Stimulated activated effector memory CD8-positive, alpha-beta T cell treated with anti-CD3 and anti-CD28 coated beads, Interleukin-12 subunit alpha, Interleukin-12 subunit beta, amount 100 ng/mL, for 72 hours (primary cell): Measurements from ENCODE around the gene FBXL13.
A peak's percentile ranks its signal among the peaks of the same experiment; 100 is the strongest.
"Not testable (repeated sequence)": the region's sequence is repeated elsewhere in the genome, so short reads cannot be mapped to it uniquely, and the experiment has no call there.

Experiments
- ATAC-seq: fragments of 150-1000 bp; cut with Tn5 transposase; 2 replicates; pipeline ENCODE4 v1.10.0; 2021
- DNase-seq, 2 donors: peaks; one replicate each; pipeline ENCODE4 v3.0.0; 2021 to 2022; ENCODE audit warnings: low spot score in 2 of 2
- H3K27ac Mint-ChIP-seq: one replicate; pipeline ENCODE4 v1.8.0; 2022; ENCODE audit warnings: mild to moderate bottlenecking, mixed read lengths
- H3K36me3 Mint-ChIP-seq: one replicate; pipeline ENCODE4 v1.8.0; 2022; ENCODE audit warnings: mild to moderate bottlenecking, mixed read lengths
- H3K4me1 Mint-ChIP-seq: one replicate; pipeline ENCODE4 v1.8.0; 2022; ENCODE audit warnings: mixed read lengths
- H3K4me3 Mint-ChIP-seq: one replicate; pipeline ENCODE4 v1.8.0; 2022; ENCODE audit warnings: mild to moderate bottlenecking, mixed read lengths
- H3K9me3 Mint-ChIP-seq: one replicate; pipeline ENCODE4 v1.8.0; 2022; ENCODE audit warnings: mixed read lengths

Gene FBXL13

GRCh38 chr7:102967798-102968197, 106.8 kb downstream of the FBXL13 start:
- DNase-seq (no peak), ATAC-seq (no peak)
- Mint-ChIP-seq H3K36me3 (no peaks in the 10 kb centered on the region), H3K4me3 (no peak overlapping the region), H3K27ac (no peak overlapping the region), H3K4me1 (no peaks in the 10 kb centered on the region), H3K9me3 (no peaks in the 10 kb centered on the region)

GRCh38 chr7:102966465-102966864, 108.1 kb downstream of the FBXL13 start:
- H3K36me3 Mint-ChIP-seq, result no peaks in the 10 kb centered on the region
- ATAC-seq, result no peak
- H3K27ac Mint-ChIP-seq, result no peak overlapping the region
- no peak overlapping the region for H3K4me3 Mint-ChIP-seq
- no peak for DNase-seq
- no peaks in the 10 kb centered on the region for H3K4me1 Mint-ChIP-seq
- H3K9me3 Mint-ChIP-seq, result no peaks in the 10 kb centered on the region

GRCh38 chr7:102961993-102962392, 112.6 kb downstream of the FBXL13 start:
- not testable (repeated sequence) for H3K4me3 Mint-ChIP-seq, H3K36me3 Mint-ChIP-seq, ATAC-seq, H3K27ac Mint-ChIP-seq, H3K9me3 Mint-ChIP-seq, DNase-seq, H3K4me1 Mint-ChIP-seq

DNA sequence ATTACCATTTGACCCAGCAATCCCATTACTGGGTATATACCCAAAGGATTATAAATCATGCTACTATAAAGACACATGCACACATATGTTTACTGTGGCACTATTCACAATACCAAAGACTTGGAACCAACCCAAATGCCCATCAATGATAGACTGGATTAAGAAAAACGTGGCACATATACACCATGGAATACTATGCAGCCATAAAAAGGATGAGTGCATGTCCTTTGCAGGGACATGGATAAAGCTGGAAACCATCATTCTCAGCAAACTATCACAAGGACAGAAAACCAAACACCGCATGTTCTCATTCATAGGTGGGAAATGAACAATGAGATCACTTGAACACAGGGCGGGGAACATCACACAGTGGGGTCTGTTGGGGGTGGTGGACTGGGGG, 116.6 kb downstream of the FBXL13 start:
- not testable (repeated sequence) for H3K4me1 Mint-ChIP-seq, DNase-seq, ATAC-seq, H3K36me3 Mint-ChIP-seq, H3K27ac Mint-ChIP-seq, H3K4me3 Mint-ChIP-seq, H3K9me3 Mint-ChIP-seq

GRCh38 chr7:102954359-102954758, 120.2 kb downstream of the FBXL13 start:
- H3K36me3 Mint-ChIP-seq, H3K4me3 Mint-ChIP-seq, ATAC-seq, H3K9me3 Mint-ChIP-seq, H3K4me1 Mint-ChIP-seq, DNase-seq, H3K27ac Mint-ChIP-seq: not testable (repeated sequence)

DNA sequence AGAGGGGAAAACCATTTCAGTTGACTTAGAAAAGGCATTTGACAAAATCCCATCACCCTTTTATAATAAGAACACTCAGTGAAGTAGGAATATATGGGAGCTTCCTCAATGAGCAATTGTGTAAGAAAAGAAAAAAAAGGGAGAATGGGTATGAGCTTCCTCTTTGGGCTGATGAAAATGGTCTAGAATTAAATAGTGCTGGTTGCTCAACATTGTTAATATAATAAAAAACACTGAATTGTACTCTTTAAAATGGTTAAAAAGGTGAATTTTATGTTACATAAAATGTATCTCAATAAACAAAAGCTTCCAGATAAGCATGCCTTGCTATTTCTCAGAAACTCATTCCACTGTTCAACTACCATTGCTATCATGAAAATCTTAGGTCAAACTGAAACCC, 121.2 kb downstream of the FBXL13 start:
- no peaks in the 10 kb centered on the region for H3K4me1 Mint-ChIP-seq
- no peak overlapping the region for H3K27ac Mint-ChIP-seq
- no peak overlapping the region for H3K4me3 Mint-ChIP-seq
- ATAC-seq, result no peak
- H3K9me3 Mint-ChIP-seq, result peaks cover 6% of the 10 kb centered on the region
- no peaks in the 10 kb centered on the region for H3K36me3 Mint-ChIP-seq
- DNase-seq, result no peak

DNA sequence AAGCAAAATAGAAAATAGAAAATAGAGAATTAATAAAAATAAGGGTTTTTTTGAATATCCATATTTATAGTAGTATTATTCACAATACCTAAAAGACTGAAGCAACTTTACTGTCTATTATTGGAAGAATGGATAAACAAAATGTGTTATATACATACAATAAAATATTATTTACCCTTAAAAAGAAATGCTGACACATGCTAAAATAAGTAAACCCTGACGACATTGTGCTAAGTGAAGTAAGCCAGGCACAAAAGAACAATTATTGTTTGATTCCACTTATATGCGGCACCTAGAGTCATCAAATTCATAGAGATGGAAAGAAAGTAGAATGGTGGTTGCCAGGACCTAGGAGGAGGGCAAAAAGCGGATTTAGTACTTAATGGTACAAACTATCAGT, 122.8 kb downstream of the FBXL13 start:
- Mint-ChIP-seq H3K4me3 (no peak overlapping the region), H3K27ac (no peak overlapping the region), H3K4me1 (no peaks in the 10 kb centered on the region), H3K36me3 (no peaks in the 10 kb centered on the region), H3K9me3 (peaks cover 6% of the 10 kb centered on the region)
- ATAC-seq, result no peak
- DNase-seq, result no peak

- Mint-ChIP-seq H3K27ac (no peak overlapping the region), H3K4me3 (no peak overlapping the region), H3K9me3 (no peaks in the 10 kb centered on the region), H3K36me3 (no peaks in the 10 kb centered on the region), H3K4me1 (no peaks in the 10 kb centered on the region)
- ATAC-seq, result no peak
- DNase-seq, result no peak
These were observed 130.4 kb downstream of the FBXL13 start for GRCh38 chr7:102944241-102944640.

DNA sequence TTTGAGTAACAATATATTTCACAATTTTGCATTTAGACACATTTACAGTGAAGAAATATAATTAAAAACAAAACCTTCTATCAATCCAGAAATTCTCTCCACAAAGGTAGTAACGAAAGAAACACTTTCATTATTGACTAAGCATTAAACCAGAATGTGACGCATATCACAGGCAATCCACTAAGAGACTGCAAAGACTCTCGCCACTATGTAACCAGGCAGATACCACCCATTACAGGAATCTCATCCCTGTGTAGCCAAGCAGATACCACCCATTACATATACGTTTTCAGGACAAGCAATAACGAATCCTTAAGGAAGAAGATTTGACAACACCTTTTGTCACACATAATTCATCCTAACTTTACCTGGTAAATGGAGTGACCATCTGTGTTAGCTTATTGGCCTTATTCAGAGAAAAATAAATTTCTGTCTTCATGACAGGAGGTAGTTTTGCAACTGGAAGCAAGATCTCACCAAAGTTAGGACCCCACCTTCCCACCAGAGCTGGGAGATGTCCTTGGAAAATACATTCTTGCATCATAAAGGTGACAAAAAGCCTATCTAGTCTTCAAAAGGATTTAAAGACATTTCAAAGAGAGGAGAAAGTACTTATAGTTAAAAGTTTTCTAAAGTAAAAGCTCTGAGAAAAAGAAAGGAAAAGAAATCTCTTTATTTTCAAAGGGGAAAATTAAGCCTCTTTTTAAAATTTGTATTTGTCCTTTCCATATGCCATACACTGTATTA, 131.0 kb downstream of the FBXL13 start:
- Mint-ChIP-seq H3K4me1 (no peaks in the 10 kb centered on the region), H3K36me3 (no peaks in the 10 kb centered on the region), H3K27ac (no peak overlapping the region), H3K4me3 (no peak overlapping the region), H3K9me3 (no peaks in the 10 kb centered on the region)
- DNase-seq (no peak), ATAC-seq (peak; percentile 92)

GRCh38 chr7:102942868-102943267, 131.7 kb downstream of the FBXL13 start:
- no peak for ATAC-seq
- Mint-ChIP-seq H3K36me3 (no peaks in the 10 kb centered on the region), H3K9me3 (no peaks in the 10 kb centered on the region), H3K27ac (no peak overlapping the region), H3K4me1 (no peaks in the 10 kb centered on the region), H3K4me3 (no peak overlapping the region)
- DNase-seq, result no peak

DNA sequence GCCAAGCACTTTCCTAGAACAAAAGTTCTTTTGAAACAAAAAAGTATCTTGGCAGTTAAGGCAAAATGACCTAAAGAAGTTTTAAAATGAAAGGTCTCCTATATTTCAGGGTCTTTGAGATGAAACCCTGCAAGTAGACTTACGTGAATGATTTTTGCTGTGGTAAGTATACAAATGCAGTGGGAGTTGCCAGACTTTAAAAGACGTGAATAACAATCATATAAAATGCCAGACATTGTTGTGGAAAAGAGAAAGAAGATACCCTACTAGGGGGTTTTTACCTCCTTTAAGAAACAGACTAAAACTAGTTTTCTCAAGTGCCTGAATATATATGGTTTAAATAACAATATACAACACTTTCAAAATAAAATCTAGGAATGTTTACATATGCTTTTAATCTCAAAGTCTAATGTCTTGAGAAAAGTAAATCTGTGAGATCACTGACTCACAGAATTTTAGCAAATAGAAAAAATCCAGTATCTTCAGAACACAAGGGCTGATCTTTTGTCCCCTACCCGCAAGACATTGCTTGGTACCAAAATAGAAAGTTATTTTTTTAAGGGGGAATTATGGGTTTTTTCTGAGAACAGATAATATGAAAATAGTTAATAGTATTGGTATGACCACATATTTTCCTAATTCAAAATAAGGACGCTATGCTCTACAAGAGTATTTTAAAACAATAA, 132.3 kb downstream of the FBXL13 start:
- H3K4me3 Mint-ChIP-seq, result no peak overlapping the region
- no peaks in the 10 kb centered on the region for H3K4me1 Mint-ChIP-seq
- no peaks in the 10 kb centered on the region for H3K36me3 Mint-ChIP-seq
- no peak for DNase-seq
- no peak overlapping the region for H3K27ac Mint-ChIP-seq
- H3K9me3 Mint-ChIP-seq, result no peaks in the 10 kb centered on the region
- ATAC-seq, result no peak

DNA sequence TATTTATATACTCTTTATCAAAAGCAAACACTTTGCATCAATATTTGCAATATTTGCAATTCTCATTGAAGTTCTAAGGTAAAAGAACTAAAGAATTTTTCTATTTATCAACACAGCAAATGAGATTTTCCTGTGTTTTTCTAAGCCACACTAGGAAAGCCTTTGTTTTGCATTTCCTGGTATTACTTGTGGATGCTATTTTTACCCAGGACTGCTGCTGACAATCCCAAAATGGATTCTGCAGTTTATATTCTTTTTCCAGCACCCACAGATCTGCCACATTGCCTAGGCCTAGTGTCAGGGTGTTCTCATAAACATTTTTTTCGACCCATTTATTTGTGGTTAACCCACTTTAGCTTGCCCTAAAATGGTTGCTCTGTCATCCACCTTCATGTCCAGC, 135.9 kb downstream of the FBXL13 start:
- no peaks in the 10 kb centered on the region for H3K36me3 Mint-ChIP-seq

GRCh38 chr7:102935450-102936115, 139.0 kb downstream of the FBXL13 start:
- DNase-seq (no peak), ATAC-seq (no peak)
- Mint-ChIP-seq H3K4me1 (no peaks in the 10 kb centered on the region), H3K9me3 (no peaks in the 10 kb centered on the region), H3K4me3 (no peak overlapping the region), H3K27ac (no peak overlapping the region), H3K36me3 (no peaks in the 10 kb centered on the region)

More for the DNA sequence above, 135.9 kb downstream of the FBXL13 start:
- DNase-seq, result no peak
- no peaks in the 10 kb centered on the region for H3K4me1 Mint-ChIP-seq
- H3K27ac Mint-ChIP-seq, result no peak overlapping the region
- ATAC-seq, result no peak
- no peaks in the 10 kb centered on the region for H3K9me3 Mint-ChIP-seq
- no peak overlapping the region for H3K4me3 Mint-ChIP-seq

GRCh38 chr7:102934701-102935100, 139.9 kb downstream of the FBXL13 start:
- ATAC-seq (no peak), DNase-seq (no peak)
- Mint-ChIP-seq H3K36me3 (no peaks in the 10 kb centered on the region), H3K4me1 (no peaks in the 10 kb centered on the region), H3K9me3 (no peaks in the 10 kb centered on the region), H3K4me3 (no peak overlapping the region), H3K27ac (no peak overlapping the region)

GRCh38 chr7:102934239-102934638, 140.4 kb downstream of the FBXL13 start:
- H3K27ac Mint-ChIP-seq, result no peak overlapping the region
- H3K4me1 Mint-ChIP-seq, result no peaks in the 10 kb centered on the region
- no peaks in the 10 kb centered on the region for H3K36me3 Mint-ChIP-seq
- ATAC-seq, result no peak
- H3K4me3 Mint-ChIP-seq, result no peak overlapping the region
- H3K9me3 Mint-ChIP-seq, result no peaks in the 10 kb centered on the region
- no peak for DNase-seq

DNA sequence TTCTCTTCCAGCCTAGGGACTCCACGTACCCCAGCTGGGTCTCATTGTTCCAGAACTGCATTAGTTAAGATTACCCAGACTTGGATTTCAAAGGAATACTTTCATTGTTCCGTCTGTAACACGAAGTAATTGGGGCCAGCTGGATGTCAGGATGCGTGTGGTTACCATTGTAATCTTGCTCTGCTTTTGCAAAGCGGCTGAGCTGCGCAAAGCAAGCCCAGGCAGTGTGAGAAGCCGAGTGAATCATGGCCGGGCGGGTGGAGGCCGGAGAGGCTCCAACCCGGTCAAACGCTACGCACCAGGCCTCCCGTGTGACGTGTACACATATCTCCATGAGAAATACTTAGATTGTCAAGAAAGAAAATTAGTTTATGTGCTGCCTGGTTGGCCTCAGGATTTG, 140.8 kb downstream of the FBXL13 start:
- Mint-ChIP-seq H3K9me3 (no peaks in the 10 kb centered on the region), H3K4me1 (no peaks in the 10 kb centered on the region), H3K36me3 (no peaks in the 10 kb centered on the region), H3K4me3 (no peak overlapping the region), H3K27ac (no peak overlapping the region)
- DNase-seq (no peak), ATAC-seq (no peak)
